H1 (cell line): Measurements from ENCODE around the gene RBMX.

Source experiments
- BACH1 ChIP-seq: IDR thresholded peaks from 2 replicates; pipeline ENCODE4 v1.6.1; 2012; ENCODE audit warnings: low read length, improper control_type of control experiment
- CHD1 ChIP-seq: IDR thresholded peaks from 2 replicates; pipeline ENCODE4 v1.6.1; 2012; ENCODE audit warnings: low read depth, low read length, improper control_type of control experiment
- CREB1 ChIP-seq: IDR thresholded peaks from 2 replicates; pipeline ENCODE4 v1.6.1; 2012; ENCODE audit warnings: inconsistent platforms
- CTCF ChIP-seq, 3 experiments: IDR thresholded peaks; 1 replicate in 2 of 3; 2 replicates in 1 of 3; pipeline versions ENCODE4 v1.5.1 to v1.6.1; 2011; ENCODE audit warnings: low read length in 3 of 3, mild to moderate bottlenecking in 3 of 3, inconsistent platforms in 2 of 3, low read depth in 1 of 3, moderate library complexity in 1 of 3; ENCODE audit not compliant: insufficient read depth in 1 of 3; ENCODE audit errors: control extremely low read depth in 1 of 3
- EP300 ChIP-seq, 2 experiments: IDR thresholded peaks; 1 replicate in 1 of 2; 2 replicates in 1 of 2; pipeline ENCODE4 v1.6.1; 2011 to 2012; ENCODE audit warnings: low read depth in 2 of 2, low read length in 2 of 2, mild to moderate bottlenecking in 2 of 2, borderline replicate concordance in 1 of 2, inconsistent platforms in 1 of 2, moderate library complexity in 1 of 2
- EZH2 ChIP-seq: fragments of 200-600 bp; sonication (generic); IDR thresholded peaks from 2 replicates; pipeline ENCODE4 v1.7.1; 2012; ENCODE audit warnings: low read depth, mild to moderate bottlenecking, moderate library complexity, low read length, inconsistent platforms; ENCODE audit not compliant: severe bottlenecking
- GABPA ChIP-seq: IDR thresholded peaks from 2 replicates; pipeline ENCODE4 v1.6.1; 2011; ENCODE audit warnings: mild to moderate bottlenecking, low read length, moderate library complexity, borderline replicate concordance; ENCODE audit not compliant: insufficient read depth
- MAFK ChIP-seq: IDR thresholded peaks from 2 replicates; pipeline ENCODE4 v1.6.1; 2012; ENCODE audit warnings: low read depth, mild to moderate bottlenecking, improper control_type of control experiment, low read length
- MAX ChIP-seq: IDR thresholded peaks from 2 replicates; pipeline ENCODE4 v1.6.1; 2012; ENCODE audit warnings: inconsistent platforms
- POLR2A ChIP-seq, 2 experiments: IDR thresholded peaks; 1 replicate in 1 of 2; 2 replicates in 1 of 2; pipeline ENCODE4 v1.6.1; 2011; ENCODE audit warnings: low read depth in 2 of 2, low read length in 2 of 2, mild to moderate bottlenecking in 2 of 2; ENCODE audit errors: control extremely low read depth in 1 of 2
- TCF12 ChIP-seq: IDR thresholded peaks from 2 replicates; pipeline ENCODE4 v1.6.1; 2011; ENCODE audit warnings: low read depth, mild to moderate bottlenecking, low read length
- USF2 ChIP-seq: IDR thresholded peaks from 2 replicates; pipeline ENCODE4 v1.6.1; 2011; ENCODE audit warnings: low read length, improper control_type of control experiment

- TF ChIP-seq BACH1 (no peak), EP300 (IDR thresholded peaks at IDR 0.05; ENCODE audit: borderline replicate concordance in 1 of 2, low read depth in 2 of 2, low read length in 2 of 2) (no peak), CTCF (IDR thresholded peaks at IDR 0.05; ENCODE audit: control extremely low read depth in 1 of 3, insufficient read depth in 1 of 3, low read depth in 1 of 3, low read length in 3 of 3) (no peak), POLR2A (IDR thresholded peaks at IDR 0.05; ENCODE audit: control extremely low read depth in 1 of 2, low read depth in 2 of 2, low read length in 2 of 2) (peak in 1 of 2 experiments; percentile 82; a peak in 1 of 3 replicates), GABPA (no peak), USF2 (no peak), TCF12 (no peak), MAFK (no peak), CHD1 (no peak), EZH2 (no peak), MAX (0 out of 2 replicates have a peak, but pooled peaks have one; percentile 16), CREB1 (no peak)
These were observed 29.4 kb upstream of the RBMX start for GRCh38 chrX:136909706-136910564.
